ENCODE data around the gene GTF2F2.

Gene GTF2F2, protein sequence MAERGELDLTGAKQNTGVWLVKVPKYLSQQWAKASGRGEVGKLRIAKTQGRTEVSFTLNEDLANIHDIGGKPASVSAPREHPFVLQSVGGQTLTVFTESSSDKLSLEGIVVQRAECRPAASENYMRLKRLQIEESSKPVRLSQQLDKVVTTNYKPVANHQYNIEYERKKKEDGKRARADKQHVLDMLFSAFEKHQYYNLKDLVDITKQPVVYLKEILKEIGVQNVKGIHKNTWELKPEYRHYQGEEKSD

DNA sequence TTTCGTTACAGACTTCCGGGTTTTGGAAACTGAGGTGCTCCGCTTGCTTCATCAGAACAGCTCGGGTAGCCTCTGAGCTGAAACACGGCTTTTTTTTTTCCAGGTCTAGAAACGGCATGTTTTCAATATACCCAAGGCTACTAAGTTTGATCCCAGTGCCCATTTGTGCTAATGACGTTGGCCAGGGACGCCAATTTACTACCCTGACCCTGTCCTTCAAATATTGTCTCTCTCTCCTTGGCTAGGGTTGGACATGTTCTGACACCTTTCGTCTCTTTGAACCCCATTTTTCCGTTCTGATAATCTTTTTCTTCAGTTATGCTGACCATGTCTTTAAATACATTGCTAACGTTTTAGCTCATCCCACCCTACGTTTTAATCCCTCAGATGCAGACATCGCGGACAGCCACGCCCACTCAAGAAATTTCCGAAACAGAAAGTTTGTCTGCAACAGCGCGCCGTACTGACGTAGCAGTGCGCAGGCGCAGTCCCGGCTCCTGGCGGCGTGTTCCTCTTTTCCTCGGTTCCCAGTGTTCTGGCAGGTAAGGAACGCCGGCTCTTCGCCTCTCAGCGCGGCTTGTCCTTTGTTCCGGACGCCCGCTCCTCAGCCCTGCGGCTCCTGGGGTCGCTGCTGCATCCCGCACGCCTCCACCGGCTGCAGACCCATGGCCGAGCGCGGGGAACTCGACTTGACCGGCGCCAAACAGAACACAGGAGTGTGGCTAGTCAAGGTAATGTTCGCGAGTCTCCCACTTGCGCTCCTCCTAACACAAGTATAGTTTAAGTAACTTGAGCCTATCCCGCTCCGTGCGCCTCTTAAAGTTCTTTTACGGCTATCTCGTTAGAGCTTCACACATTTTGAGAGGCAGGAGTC, at the start of gene GTF2F2:
GTF2F2 (plus strand) TSS at position 520 of the 874 bp plus-strand sequence; CDS start at position 666, 146 bp downstream.
- peak; percentile 89 for DNase-seq (ENCODE audit: low spot score)

DNA sequence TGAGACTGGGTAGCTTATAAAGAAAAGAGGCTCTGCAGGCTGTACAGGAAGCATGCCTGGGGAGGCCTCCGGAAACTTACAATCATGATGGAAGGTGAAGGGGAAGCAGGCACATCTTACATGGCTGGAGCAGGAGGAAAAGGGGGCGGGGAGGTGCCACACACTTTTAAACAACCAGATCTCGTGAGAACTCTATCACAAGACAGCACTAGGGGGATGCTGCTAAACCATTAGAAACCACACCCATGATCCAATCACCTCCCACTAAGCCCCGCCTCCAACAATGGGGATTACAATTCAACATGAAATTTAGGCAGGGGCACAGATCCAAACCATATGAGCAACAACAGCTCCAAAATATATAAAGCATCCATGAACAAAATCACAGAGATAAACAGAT, 46.5 kb upstream of the GTF2F2 start:
- no peak for DNase-seq (ENCODE audit: low spot score)

DNA sequence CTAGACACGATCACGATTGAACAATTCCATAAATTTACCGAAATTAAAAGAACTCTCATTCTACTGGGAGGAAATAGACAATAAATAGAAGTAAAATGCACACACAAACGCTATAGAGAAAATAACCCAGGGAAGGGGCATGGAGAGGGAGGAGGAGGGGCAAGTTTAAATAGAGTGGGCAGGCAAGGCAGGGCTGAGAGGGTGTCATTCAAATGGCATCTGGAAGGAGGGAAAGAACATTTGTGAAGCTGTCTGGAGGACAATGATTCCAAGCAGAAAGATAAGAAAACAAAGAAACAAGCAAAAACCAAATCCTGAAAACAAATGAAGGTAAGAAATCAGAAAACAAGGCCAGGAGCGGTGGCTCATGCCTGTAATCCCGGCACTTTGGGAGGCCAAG, 45.6 kb upstream of the GTF2F2 start:
- no peak for DNase-seq (ENCODE audit: low spot score)

DNA sequence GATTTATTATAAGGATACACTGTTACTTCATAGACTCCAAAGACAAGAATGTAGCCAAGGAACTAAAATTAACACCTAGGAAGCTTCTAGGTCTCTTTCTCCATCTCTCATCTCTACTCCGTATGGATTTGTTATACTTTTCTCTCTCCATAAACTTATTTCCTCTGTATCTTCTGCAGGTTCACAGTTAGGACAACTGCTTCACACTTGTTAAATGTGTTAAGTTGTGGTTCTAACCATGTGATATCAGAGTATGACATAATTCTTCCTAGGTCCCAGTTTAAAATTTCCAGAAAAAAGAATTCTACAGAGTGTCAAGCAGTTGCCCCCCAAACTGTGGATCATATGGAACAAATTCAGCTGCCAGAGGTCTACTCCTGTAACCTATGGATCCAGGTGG, 42.3 kb upstream of the GTF2F2 start:
- no peak for DNase-seq (ENCODE audit: low spot score)

DNA sequence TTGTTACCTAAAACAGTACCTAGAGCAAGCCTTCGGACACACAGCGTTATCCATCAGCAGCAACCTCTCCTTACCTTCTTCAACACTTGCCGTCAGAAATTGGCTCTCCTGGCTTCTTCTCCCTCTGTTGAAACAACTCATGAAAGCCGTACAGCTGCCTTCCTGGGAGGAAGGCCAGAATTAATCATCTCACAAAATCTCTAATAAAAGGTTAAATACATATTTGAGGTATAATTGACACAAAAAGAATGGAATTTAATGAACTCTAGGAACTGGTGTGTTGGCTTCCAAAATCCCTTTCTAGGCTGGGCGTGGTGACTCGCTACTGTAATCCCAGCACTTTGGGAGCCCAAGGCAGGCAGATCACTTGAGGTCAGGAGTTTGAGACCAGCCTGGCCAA, 37.3 kb upstream of the GTF2F2 start:
- DNase-seq (ENCODE audit: low spot score) = no peak

DNA sequence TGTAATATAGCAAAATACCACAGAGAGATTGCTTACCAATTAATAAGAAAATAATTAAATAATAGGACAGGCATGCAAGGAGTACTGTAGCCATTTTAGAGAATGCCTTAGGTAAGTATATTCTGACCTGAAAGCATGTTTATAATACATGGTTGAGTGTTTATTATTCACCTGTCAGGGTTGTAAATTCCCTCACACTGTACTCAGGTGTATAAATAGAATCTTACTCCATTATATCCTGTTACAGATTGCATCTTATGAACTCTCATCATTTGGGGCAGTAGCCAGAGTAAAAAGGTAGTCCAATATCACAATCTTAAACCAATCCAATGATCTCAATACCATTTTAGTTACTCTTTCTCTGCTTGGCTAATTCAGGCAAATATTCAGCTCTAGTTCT, 35.8 kb upstream of the GTF2F2 start:
- DNase-seq (ENCODE audit: low spot score) = no peak

DNA sequence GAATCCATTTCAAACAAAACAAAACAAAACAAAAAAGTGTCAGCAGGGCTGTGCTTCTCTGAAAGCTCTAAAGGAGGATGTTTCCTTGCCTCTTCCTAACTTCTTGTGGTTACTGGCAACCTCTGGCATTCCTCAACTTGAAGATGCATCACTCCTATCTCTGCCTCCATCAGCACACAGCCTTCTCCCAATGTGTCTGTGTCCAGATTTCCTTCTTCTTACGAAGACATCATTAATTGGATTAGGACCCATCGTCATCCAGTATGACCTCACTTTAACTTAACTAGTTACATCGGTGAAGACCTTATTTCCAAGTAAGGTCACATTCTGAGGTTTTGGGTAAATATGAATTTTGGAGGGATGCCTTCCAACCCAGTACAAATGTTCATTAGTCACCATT, 33.8 kb upstream of the GTF2F2 start:
- no peak for DNase-seq (ENCODE audit: low spot score)

DNA sequence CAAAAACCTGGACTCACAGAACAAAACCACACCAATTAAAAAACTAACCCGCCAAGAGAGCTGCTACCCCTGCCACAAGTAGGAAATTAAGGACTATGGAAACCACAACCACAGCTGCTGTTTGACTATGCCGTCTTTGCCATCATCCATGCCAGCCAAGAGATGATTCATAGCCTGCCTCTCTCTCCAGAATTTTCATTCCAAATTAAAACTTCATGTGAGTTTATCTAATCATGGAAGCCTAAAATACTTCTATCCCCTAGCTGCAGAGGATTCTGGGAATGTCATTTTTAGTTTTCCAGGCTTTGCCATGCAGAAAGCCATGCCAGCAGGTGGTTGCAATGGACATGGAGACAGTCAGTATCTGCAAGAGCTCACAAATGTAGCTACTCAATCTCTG, 27.6 kb upstream of the GTF2F2 start:
- no peak for DNase-seq (ENCODE audit: low spot score)

DNA sequence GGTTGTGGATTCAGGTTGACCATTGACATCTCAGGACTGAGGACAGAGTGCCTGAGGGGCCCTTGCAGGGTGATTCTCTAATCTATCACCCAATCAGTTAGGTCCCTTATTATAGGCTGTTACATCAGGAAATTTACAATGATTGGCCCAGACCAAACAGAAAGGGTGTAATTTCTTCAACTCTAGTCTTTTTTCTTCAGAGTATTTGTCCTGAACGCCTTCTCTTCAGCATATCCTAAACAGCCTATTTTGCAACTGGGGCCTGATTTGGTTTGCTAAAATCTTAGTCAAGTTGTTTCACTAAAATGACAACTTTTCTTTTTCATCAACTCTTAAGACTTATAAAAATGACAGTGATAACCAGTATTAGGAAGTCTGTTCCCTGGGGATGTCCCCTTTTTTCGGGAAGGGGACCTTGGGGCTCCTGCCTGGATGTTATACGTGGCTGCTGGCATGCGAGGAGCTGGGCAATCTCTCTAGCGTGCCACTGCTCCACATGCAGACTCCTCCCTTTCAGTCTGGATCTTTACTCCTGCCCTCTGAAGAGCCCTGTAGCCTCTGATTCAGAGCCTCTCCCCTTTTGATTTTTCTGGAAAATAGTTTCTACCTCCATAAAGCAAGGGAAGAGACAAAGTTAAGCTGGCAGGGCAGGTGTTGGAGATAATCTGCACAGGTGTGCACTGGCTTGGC, 19.6 kb upstream of the GTF2F2 start:
- DNase-seq (ENCODE audit: low spot score) = no peak

DNA sequence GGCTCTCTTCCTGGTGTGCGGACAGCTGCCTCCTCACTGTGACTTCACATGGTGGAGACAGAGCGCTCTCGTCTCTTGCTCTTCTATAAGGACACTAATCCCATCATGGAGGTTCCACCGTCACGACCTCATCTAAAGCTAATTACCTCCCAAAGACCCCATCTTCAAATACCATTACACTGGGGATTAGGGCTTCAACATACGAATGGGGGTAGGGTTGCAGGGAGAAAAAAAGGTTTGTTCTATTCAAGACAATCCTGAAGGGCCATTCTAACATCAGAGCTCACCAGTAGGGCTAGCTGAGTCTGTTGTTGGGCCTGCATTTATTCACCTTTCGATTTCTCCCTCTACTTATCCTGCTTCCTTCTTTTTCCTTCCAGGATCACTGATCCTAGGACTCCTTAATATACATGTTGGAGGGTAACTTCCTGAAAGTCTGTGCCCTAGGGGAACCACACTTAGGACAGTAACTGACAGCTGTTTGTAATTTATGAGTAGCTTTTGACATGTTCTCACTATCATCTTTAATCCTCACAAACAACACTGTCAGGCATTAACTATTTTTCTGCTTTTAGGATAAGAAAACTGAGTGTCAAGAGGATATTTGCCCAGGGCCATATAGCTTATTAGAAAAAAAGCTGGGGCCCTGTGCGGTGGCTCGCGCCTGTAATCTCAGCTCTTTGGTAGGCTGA, 18.8 kb upstream of the GTF2F2 start:
- no peak for DNase-seq (ENCODE audit: low spot score)

DNA sequence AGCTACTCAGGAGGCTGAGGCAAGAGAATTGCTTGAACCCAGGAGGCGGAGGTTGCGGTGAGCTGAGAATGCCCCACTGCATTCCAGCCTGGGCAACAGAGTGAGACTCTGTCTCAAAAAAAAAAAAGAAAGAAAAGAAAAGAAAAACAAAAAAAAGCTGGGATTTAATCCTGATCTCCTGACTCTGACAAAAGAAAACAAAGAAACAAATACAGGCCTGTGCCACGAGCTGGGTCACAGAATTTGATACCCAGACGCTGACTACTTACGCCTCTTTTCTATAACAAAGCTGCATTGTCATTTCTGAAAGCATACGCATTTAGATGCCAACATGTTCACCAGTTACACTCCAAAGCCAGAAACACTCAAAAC, 18.2 kb upstream of the GTF2F2 start:
- DNase-seq (ENCODE audit: low spot score) = no peak

DNA sequence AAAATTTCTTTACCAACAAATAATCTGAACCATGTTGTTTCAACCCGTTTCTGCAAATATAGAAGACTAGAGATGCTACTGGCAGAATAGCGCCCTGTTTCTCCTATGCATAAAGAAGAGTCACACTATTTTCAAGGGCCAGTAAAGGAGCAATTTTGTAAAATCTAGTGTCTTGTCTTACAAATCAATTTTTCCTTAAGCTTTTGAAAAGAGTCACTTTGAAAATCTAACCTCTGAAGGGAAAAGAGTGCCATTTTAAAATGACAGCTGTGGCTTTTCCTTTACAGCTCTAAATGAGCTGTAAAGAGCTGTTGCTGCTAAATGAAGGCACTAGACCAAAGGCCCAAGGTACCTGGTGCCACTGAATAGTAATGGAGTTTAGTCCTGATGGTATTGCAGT, 16.9 kb upstream of the GTF2F2 start:
- no peak for DNase-seq (ENCODE audit: low spot score)

DNA sequence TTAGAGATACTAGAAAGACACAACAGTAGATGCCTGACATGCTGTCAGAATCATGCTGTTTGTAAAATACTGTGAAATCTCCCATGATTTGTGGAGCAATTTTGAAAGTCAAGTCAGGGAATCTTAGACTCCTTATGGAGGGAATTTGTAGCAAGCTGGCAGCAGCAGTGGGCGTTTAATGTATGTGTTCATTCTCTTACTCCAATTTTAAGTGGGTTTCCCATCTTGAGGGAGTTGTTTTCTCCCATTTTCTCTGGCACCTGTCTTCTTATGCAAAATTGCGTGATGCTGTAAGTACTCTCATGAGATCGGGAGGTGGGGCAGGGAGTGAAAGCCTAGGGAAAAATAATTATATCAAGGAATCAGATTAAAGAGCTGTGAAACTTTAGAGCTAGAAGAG, 16.0 kb upstream of the GTF2F2 start:
- DNase-seq (ENCODE audit: low spot score) = no peak

DNA sequence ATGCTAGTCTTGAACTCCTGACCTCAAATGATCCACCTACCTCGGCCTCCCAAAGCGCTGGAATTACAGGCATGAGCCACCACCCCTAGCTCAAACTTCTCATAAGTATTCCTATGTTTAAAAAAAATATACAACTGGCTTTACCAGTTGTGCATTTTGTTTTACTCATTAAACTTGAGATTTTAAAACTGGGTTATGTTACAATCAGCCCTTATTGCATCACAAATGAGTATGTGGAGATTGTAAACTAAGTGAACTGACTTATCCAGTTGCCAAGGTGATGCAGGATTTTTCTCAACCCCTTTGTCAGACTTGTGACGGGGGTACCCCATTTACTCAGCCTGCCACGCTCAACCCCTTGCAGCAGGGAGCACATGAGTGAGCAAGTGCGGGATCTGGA, 14.4 kb upstream of the GTF2F2 start:
- no peak for DNase-seq (ENCODE audit: low spot score)

DNA sequence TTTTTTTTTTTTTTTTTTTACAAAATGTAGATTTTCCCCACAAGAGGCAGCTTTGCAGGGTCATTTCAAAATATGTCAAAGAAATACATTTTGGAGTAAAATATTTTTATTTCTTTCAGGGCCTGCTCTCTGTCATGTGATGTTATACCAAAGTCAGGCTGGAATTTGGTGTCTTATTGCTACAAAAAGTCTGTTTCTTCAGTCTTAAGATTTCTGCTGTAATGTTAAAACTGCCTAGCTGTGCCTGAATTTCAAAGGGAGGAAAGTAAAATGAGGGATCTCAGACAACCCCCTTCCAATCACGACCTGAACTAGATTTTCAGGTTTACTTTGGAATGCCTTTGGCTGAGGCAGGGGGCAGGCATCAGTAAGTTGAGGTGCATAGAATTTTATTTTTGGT, 12.8 kb upstream of the GTF2F2 start:
- DNase-seq (ENCODE audit: low spot score) = no peak

DNA sequence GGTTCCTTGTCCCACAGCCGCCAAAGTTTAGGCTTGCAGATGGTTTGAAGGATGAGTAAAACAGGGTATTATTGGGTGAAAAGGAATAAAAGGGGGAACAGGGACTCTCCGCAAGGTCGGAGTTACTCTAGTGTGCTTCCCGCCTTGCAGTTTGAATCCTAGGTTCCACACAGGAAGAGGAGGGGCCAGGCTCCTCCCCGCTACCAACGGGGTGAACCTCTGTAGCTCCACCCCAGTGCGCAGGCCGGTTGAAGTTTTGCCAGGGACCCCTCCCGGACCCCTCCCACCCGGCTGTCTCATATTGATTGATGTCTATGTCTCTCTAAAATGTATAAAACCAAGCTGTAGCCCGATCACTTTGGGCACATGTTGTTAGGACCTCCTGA, 11.6 kb upstream of the GTF2F2 start:
- DNase-seq (ENCODE audit: low spot score) = no peak

DNA sequence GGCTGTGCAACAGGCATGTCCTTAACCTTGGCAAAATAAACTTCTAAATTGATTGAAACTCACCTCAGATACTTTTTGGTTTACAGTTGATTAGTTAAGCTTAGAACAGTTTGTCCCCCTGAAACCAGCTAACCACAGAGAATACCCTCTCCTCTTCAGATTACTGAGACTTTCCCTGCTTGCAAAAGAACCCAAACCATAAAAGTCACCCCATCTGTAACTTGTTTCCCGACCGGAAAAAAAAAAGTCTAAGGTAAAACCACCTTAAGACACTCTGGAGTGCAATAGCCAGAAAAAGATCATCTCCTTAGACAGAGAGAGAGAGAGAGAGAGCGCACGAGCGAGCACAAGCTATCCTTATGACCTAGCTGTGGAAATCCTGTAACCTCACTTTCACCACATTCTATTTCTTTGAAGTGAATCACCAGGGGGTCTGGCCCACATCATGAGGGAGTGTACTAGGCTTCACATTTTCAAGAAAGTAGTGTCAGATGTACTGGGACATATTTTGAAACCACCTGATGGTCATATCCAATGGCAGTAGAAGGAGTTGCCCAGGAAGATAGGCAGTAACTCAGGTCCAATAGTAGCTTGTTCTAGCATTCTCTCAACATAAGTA, 11.1 kb upstream of the GTF2F2 start:
- DNase-seq (ENCODE audit: low spot score) = no peak

DNA sequence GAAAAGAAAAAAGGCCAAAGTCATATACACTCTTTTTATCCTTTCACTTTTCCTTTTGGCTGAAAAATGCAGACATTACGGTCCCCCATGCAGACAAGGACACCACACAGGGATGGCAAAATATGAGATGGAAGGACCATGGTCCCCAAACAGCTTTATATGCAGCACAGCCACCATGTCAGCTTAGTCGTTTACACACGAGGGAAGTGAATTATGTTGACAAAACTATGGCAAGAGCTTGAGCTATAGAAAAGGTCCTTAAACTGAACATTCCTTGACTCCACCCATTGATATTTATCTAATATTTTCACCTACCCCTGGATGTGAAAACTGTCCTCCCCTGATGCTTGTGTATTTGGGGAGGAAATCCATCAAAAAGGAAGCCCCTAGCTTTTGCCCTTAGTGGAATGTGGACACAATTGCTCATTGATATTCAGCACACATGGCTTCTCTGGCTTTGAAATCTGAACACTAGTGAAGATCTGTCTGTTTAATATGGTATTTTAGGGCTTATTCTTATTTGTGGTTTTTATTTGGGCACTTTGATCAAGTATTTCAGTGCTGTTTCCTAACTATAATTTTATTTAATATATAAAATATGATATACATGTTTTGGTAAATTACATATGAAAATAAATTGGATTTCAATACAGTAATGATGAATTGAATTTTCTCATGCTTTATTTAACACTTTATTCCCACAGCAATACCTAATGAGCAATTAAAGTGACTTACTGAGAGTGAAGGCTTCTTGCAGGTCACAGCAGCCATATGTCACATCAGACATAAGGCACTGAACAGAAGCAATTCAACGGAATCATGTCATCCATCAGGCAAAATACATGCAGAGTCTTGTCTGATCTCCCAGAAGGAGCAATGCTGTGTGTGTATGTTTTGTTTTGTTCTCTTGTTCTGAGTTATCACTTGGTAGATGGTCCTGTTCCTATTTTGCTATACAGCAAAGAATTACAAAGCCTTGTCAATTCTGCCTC, 6.8 kb upstream of the GTF2F2 start:
- no peak for DNase-seq (ENCODE audit: low spot score)

DNA sequence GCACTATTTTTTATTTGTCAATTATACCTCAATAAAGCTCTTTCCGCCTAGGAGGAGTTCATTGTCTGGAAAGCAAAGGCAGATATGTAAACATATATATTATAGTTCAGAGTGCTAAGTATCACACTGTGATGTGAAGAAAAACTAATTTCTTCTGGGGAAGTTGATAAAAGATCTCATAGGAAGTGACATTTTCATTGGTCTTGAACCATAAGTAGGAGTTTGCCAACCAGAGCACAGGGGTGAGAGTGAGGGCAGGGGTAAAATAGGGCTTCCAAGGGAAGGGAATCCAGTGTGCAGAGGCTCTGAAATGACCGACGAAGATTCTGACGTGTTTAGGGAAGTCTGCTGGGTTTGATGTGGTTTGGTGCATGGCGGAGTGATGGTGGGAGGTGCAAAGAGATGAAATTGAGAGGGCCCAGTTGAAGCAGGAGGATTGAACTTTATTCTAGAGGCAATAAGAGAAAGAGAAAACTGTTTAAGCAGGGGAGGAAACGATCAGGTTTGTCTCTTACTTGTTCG, 780 bp upstream of the GTF2F2 start:
- peak; percentile 23 for DNase-seq (ENCODE audit: low spot score)

DNA sequence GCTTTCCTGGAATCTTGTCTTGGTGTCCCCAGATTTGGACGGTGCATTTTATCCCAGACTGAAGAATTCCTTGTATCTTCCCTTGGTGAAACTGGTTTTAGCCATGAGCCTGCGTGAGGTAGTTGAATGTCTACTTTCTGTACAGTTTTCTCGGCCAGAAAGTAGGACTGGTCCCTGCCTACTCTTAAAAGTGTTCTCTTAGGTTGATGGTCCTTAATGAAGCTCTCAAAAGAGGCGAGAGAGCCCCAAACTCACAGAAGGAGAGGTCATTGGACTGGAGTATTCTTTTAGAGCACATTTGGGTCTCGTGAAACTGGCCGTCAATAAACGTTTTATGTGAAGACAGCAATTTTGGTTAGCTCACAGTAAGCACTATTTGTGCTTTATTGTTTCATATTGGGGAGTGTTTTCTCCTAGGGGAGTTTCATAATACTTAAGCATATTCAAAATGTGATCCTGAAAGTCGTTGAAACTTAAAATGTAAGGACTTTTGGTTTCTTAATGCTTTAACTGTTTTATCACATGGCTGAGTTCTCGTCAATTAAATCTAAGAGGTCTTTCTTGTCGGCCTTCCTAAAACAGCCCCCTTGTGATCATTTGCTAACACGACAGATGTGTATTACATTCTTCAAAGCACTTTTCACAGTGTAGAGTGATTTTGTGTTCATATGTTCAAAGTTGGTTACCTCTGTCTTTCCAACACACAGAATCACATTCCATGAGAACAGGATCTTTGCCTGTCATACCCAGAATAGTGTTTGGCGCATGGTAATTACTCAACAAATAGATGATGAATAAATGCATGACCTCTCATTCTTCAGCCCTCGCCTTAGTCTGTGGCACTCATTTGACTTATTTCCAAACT, 889 bp downstream of the GTF2F2 start:
- peak; percentile 28 for DNase-seq (ENCODE audit: low spot score)

Measured in kidney capillary endothelial cell (primary cell).